DMS 273 (cell line): ENCODE results near the gene PRKAR1A.
A peak's percentile ranks its signal among the peaks of the same experiment; 100 is the strongest.

Experiments used
- DNase-seq: peaks from one replicate; lab custom pipeline; 2025; ENCODE audit not compliant: unreplicated experiment; lab: John Stamatoyannopoulos, UW

PRKAR1A gene

GRCh38 chr17:68541816-68542215 is 29.6 kb downstream of the PRKAR1A start:
- DNase-seq, result no peak

GRCh38 chr17:68542698-68543463 is 30.7 kb downstream of the PRKAR1A start:
- no peak for DNase-seq

GRCh38 chr17:68544111-68544915 is 32.1 kb downstream of the PRKAR1A start:
- DNase-seq, result peak; percentile 16

- DNase-seq, result no peak
These were observed 44.3 kb downstream of the PRKAR1A start for GRCh38 chr17:68556551-68556950.

- no peak for DNase-seq
These were observed 47.1 kb downstream of the PRKAR1A start for GRCh38 chr17:68559316-68559715.

- peak; percentile 45 for DNase-seq
These were observed 48.9 kb downstream of the PRKAR1A start for GRCh38 chr17:68560966-68561720.

GRCh38 chr17:68562736-68563135 is 50.5 kb downstream of the PRKAR1A start:
- DNase-seq, result no peak

- DNase-seq, result no peak
These were observed 52.3 kb downstream of the PRKAR1A start for GRCh38 chr17:68564415-68565111.

- no peak for DNase-seq
These were observed 53.6 kb downstream of the PRKAR1A start for GRCh38 chr17:68565661-68566441.

- DNase-seq, result no peak
These were observed 54.2 kb downstream of the PRKAR1A start for GRCh38 chr17:68566442-68566738.

- DNase-seq, result no peak
These were observed 54.8 kb downstream of the PRKAR1A start for GRCh38 chr17:68567035-68567434.

- no peak for DNase-seq
These were observed 55.4 kb downstream of the PRKAR1A start for GRCh38 chr17:68567581-68567980.

GRCh38 chr17:68568581-68568980 is 56.4 kb downstream of the PRKAR1A start:
- no peak for DNase-seq

GRCh38 chr17:68569346-68569745 is 57.1 kb downstream of the PRKAR1A start:
- no peak for DNase-seq

- DNase-seq, result peak; percentile 8
These were observed 58.3 kb downstream of the PRKAR1A start for GRCh38 chr17:68570526-68570925.

GRCh38 chr17:68572138-68572842 is 60.1 kb downstream of the PRKAR1A start:
- no peak for DNase-seq

- no peak for DNase-seq
These were observed 61.1 kb downstream of the PRKAR1A start for GRCh38 chr17:68573338-68573737.

- peak; percentile 32 for DNase-seq
These were observed 63.9 kb downstream of the PRKAR1A start for GRCh38 chr17:68576137-68576536.

- peak; percentile 26 for DNase-seq
These were observed 64.7 kb downstream of the PRKAR1A start for GRCh38 chr17:68576811-68577496.
